Adipocyte (in vitro differentiated cells): ENCODE data around the gene PIM1.
"Not testable (repeated sequence)": the region's sequence is repeated elsewhere in the genome, so short reads cannot be mapped to it uniquely, and the experiment has no call there.

Experiments
- DNase-seq: peaks from one replicate; pipeline ENCODE4 v3.0.0-alpha.2; 2015; ENCODE audit warnings: low read depth
- H3K27me3 ChIP-seq: replicated peaks from 2 replicates; pipeline ENCODE4 v1.7.0; 2013; ENCODE audit warnings: mild to moderate bottlenecking, low read length, moderate library complexity; ENCODE audit not compliant: control insufficient read depth, insufficient read depth
- H3K36me3 ChIP-seq: 2 replicates; pipeline ENCODE4 v1.7.0; 2013; ENCODE audit warnings: low read length, mild to moderate bottlenecking, moderate library complexity; ENCODE audit not compliant: control insufficient read depth, insufficient read depth, severe bottlenecking
- H3K4me1 ChIP-seq: 2 replicates; pipeline ENCODE4 v1.7.0; 2013; ENCODE audit warnings: mild to moderate bottlenecking, low read length, moderate library complexity; ENCODE audit not compliant: control insufficient read depth, insufficient read depth
- H3K4me3 ChIP-seq: 2 replicates; pipeline ENCODE4 v1.7.0; 2013; ENCODE audit warnings: mild to moderate bottlenecking, low read length, moderate library complexity
- H3K9ac ChIP-seq: 2 replicates; pipeline ENCODE4 v1.7.0; 2013; ENCODE audit warnings: mild to moderate bottlenecking, low read length, moderate library complexity
- H3K9me3 ChIP-seq: 2 replicates; pipeline ENCODE4 v1.7.0; 2013; ENCODE audit warnings: mild to moderate bottlenecking, low read length, moderate library complexity; ENCODE audit not compliant: control insufficient read depth

The PIM1 gene

DNA sequence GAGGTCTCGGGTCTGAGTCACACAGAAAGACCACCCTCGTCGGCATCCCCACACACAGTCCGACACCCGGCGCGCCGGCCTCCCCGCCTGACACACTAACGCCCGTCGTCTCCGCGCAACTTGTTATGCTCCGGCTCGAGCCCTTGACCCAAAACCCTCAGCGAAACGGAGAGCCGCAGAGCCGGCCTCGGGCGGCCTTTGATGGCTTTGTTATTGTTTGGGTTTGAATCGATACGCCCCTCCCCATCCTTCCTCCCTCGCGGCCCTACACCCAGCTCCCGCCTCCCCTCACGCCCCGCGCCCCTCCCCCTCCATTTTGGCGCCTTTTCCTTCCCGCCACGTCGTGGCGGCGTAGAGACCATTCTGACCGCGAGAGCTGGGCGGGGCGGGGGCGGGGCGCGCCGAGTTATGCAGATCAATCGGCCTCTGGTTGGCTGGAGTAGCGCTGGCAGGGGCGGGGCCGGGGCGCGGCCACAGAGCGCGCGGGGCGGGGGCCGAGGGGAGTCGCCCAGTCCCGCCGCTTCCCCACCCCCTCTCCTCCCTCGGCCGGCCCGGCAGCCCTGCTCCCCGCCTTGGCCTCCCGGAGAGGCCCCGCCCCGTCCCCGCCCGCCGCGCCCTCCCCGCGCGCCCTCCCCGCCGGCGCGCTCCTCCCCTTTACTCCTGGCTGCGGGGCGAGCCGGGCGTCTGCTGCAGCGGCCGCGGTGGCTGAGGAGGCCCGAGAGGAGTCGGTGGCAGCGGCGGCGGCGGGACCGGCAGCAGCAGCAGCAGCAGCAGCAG, at the start of gene PIM1:
Gene PIM1, plus strand, starts transcription at position 657 of the 777 bp plus-strand sequence. CDS start 424 bp downstream, outside the sequence.
- Histone ChIP-seq H3K36me3 (peaks cover 34% of the 10 kb centered on the region), H3K4me3 (peak within 1 kb of the TSS; percentile 94), H3K27me3 (no peaks in the 10 kb centered on the region), H3K9me3 (no peaks in the 10 kb centered on the region), H3K9ac (peak within 1 kb of the TSS; percentile 98), H3K4me1 (peaks cover 36% of the 10 kb centered on the region)
- peak; percentile 99 for DNase-seq

DNA sequence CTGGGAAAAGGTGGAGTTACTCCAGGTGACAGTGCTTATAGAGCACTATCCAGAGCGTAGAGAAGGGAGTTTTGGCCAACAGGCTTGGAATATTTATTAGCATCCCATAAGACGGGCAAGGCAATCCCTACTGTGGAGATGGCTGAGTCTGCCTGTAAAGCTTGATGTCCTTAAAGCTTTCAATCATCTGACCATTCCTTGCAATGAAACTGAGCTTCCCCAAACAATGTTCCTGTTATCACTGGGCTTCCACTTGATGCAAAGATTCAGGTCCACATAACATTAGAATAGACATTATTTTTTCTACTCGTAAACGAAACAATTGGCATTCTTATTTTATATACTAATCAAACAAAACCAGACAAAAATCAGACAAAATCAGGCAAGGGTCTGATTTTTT, 48.4 kb upstream of the PIM1 start:
- Histone ChIP-seq H3K9ac (no peak overlapping the region), H3K4me3 (no peak overlapping the region), H3K27me3 (no peaks in the 10 kb centered on the region), H3K9me3 (no peaks in the 10 kb centered on the region), H3K4me1 (peaks cover 5% of the 10 kb centered on the region), H3K36me3 (no peaks in the 10 kb centered on the region)
- DNase-seq = no peak

DNA sequence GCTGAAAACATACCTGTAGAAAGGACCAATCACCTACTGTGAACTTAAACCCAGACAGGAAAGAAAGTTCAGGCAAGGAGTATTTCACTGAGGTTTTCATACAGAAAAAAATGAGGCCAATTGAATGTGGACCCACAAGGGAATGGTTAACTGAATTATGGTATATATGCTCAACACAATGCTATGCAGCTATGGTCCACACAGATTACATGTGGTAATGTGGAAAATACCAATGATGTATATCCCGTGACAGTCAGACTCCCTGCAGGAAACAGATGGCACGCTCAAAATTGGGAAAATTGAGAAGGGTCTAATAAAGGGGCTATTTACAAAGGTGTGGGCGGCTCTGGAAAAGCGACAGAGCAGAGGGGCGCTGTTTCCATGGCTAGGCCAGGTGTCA, 47.1 kb upstream of the PIM1 start:
- Histone ChIP-seq H3K9me3 (no peaks in the 10 kb centered on the region), H3K4me3 (no peak overlapping the region), H3K27me3 (no peaks in the 10 kb centered on the region), H3K36me3 (no peaks in the 10 kb centered on the region), H3K9ac (no peak overlapping the region), H3K4me1 (peaks cover 5% of the 10 kb centered on the region)
- peak; percentile 70 for DNase-seq

DNA sequence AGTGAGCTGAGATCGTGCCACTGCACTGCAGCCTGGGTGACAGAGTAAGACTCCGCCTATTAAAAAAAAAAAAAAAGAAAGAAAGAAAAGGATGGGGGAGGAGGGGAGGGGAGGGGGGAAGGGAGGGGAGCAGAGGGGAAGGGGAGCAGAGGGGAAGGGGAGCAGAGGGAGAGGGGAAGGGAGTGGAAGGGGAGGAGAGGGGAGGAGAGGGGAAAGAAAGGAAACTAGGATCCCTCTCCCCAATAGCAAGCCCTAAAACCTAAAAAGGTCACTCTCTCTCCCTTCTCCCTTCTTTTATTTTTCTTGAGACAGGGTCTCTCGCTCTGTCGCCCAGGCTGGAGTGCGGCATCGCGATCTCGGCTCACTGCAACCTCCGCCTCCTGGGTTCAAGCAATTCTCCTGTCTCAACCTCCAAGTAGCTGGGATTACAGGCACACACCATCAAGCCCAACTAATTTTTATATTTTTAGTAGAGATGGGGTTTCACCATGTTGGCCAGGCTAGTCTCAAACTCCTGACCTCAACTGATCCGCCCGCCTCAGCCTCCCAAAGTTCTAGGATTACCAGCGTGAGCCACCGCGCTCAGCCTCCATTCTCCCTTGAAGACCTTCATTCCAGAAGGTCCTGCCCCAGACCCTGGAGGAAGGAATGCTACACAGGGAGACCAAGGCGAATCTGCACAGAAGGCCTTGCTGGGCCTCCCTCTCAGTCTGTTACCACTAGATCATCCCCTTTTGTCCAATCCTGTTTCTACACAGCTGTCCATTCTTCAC, 45.8 kb upstream of the PIM1 start:
- no peaks in the 10 kb centered on the region for H3K9me3 ChIP-seq
- H3K4me3 ChIP-seq = no peak overlapping the region
- no peaks in the 10 kb centered on the region for H3K27me3 ChIP-seq
- H3K9ac ChIP-seq = no peak overlapping the region
- H3K36me3 ChIP-seq = no peaks in the 10 kb centered on the region
- no peak for DNase-seq
- H3K4me1 ChIP-seq = peaks cover 15% of the 10 kb centered on the region

DNA sequence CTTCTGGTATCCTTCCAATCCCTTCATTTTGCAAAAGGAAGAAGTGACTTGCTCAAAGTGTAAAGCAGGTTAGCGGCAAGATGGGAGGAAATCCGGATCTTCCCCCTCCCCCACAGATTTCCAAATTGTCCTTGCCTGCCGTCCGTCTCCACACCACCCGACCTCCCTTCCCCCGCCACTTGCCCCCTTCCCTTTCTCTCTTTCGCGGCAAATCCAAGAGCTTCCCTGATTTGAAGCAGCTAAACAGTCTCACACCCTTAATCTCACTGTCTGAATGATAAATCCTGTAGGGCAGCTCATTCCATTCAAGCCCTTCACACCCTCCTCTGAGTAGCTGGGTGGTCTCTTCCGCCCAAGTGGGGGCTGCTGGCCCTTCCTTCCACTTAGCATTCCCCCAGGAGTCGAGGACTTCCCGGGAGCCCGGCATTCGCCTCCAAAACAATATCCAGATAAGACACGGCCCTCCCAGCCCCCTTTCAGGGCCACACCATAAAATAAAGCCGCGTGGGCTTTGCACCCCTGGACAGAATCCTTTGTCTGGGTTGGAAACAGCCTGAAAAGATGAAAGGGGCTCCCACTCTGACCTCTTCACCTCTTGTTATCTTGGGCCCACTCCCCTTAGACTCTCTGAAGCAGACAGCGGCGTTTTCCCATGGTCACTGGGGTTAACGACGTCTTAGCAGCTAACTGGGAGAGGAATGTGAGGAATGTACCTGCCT, 44.0 kb upstream of the PIM1 start:
- H3K9ac ChIP-seq = peak overlapping the region; percentile 12
- H3K36me3 ChIP-seq = no peaks in the 10 kb centered on the region
- H3K27me3 ChIP-seq = no peaks in the 10 kb centered on the region
- peaks cover 23% of the 10 kb centered on the region for H3K4me1 ChIP-seq
- H3K9me3 ChIP-seq = no peaks in the 10 kb centered on the region
- no peak overlapping the region for H3K4me3 ChIP-seq
- DNase-seq = no peak

DNA sequence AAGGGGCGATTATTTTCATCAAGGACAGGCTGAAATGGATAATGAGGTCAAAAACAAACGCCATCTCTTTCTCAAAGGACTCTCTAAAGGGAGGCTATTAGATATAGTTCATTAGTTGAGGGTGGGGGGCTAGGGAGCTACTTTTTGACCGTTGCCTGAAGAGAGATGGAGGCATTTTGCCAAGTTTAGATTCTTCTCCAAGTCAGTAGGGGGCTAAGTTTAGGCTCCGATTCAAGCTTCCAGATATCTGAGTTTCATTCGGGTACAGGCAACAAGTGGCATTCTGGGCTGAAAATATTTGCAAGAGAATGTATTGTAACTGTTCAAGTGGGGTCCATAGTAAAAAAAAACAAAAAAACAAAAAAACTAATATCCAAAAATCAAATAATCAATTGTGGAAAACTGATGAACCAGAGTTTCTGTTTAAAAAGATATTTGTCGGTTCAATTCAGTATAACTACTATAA, 43.4 kb upstream of the PIM1 start:
- Histone ChIP-seq H3K4me3 (no peak overlapping the region), H3K9ac (no peak overlapping the region), H3K36me3 (no peaks in the 10 kb centered on the region), H3K27me3 (no peaks in the 10 kb centered on the region), H3K9me3 (no peaks in the 10 kb centered on the region), H3K4me1 (peaks cover 28% of the 10 kb centered on the region)
- DNase-seq = no peak

DNA sequence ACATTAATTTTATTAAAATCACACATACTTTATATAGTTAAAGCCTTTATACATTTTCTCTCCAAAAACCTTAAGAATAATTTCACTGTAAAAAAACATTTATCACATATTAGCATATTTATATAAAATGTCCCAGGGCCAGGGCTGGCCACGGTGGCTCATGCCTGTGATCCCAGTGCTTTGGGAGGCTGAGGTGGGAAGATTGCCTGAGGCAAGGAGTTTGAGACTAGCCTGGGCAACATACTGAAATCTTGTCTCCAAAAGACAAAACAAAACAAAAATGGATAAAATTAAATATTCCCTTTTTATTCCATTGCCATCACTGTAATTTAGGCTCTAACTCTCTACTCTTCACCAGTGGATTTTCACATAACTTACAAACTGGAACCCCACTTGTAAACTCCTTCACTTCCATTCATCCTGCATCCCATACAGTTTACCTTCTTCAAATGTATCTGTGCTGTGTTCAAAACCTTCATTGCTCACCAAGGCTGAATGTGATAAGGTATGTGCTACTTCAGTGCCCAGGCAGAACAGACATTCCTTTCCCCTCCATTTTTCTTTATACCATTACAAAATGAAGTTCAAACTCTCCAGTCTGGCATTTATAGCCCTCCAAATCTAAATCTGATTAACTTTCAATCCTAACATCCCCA, 42.9 kb upstream of the PIM1 start:
- H3K4me1 ChIP-seq = peaks cover 32% of the 10 kb centered on the region
- no peak for DNase-seq
- no peak overlapping the region for H3K4me3 ChIP-seq
- no peak overlapping the region for H3K9ac ChIP-seq
- no peaks in the 10 kb centered on the region for H3K9me3 ChIP-seq
- no peaks in the 10 kb centered on the region for H3K36me3 ChIP-seq
- no peaks in the 10 kb centered on the region for H3K27me3 ChIP-seq

DNA sequence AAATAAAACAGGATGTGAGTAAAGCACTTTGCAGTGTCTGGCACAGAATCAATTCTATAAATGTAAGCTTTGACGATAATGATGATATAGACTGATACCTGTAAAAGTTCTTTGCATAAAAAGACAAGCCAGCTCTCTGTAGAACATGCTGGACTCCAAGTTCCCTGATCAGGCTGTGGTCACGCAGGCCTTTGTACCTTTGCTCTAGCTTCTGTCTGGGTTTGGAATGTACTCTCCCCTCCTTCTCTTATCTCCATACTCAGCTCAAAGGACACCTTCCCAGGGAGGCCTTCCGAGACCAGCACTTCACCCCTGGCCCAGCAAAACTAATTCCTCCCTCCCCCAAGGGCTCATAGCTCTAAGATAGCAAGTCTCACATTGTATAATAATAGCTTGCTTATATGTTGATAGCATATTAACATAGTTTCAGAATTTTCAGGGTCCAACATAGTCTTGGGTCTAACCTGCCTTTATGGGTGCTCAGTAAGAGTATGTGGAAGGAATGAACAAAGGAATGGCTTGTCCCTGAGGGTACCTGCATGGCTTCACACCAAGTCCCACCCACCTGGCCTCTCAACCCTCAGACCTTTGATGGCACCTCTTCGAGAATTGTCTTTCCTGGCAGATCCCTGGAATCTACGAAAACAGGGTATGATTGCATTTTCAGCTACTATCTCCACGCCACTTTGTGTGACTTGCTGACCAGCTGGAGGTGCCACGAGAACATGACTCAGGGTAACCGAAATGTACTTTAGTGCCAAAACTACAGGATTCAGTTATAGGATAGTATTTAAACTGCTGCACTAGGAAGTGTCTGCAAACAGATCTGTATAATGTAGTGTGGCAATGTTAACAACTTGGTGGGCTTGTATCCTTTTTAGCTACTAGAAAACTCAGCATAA, 41.7 kb upstream of the PIM1 start:
- Histone ChIP-seq H3K4me3 (no peak overlapping the region), H3K36me3 (no peaks in the 10 kb centered on the region), H3K9ac (no peak overlapping the region), H3K27me3 (no peaks in the 10 kb centered on the region), H3K4me1 (peaks cover 32% of the 10 kb centered on the region), H3K9me3 (no peaks in the 10 kb centered on the region)
- DNase-seq = peak; percentile 47

DNA sequence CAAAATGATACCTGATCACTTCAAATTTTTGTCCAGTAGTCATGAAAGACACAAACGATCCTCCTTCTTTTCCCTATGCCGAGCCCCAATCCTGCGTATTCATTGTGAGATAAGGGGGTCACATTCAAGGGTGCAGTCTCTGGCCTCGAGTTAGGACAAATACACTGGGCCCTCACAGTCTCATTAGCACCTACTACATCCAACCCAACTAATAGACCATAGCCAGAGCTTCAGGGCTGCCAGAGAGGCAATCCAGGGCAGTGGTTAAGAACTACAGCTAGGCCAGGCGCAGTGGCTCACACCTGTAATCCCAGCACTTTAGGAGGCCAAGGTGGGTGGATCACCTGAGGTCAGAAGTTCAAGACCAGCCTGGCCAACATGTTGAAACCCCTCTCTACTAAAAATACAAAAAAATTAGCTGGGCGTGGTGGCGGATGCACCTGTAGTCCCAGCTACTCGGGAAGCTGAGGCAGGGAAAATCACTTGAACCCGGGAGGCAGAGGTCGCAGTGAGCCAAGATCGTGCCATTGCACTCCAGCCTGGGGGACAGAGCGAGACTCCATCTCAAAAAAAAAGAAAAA, 41.0 kb upstream of the PIM1 start:
- peaks cover 36% of the 10 kb centered on the region for H3K4me1 ChIP-seq
- not testable (repeated sequence) for H3K36me3 ChIP-seq, H3K4me3 ChIP-seq, H3K9ac ChIP-seq, H3K9me3 ChIP-seq, DNase-seq, H3K27me3 ChIP-seq

DNA sequence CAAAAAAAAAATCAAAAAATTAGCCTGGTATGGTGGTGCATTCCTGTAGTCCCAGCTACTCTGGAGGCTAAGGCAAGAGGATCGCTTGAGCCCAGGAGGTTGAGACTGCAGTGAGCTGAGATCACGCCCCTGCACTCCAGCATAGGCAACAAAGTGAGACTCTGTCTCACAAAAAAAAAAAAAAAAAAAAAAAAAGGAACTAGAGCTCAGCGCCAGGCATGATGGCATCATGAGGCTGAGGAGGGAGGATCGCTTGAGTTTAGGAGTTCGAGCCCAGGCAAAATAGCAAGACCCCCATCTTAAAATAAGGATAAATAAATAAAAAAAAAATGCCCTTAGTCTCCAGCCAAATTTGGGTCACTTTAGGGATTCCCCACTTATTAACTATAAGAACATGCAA, 40.4 kb upstream of the PIM1 start:
- no peaks in the 10 kb centered on the region for H3K36me3 ChIP-seq
- no peaks in the 10 kb centered on the region for H3K27me3 ChIP-seq
- H3K4me1 ChIP-seq = peaks cover 42% of the 10 kb centered on the region
- H3K4me3 ChIP-seq = no peak overlapping the region
- H3K9ac ChIP-seq = no peak overlapping the region
- DNase-seq = no peak
- no peaks in the 10 kb centered on the region for H3K9me3 ChIP-seq
